KG1 (cell line): ENCODE results near the gene DEPDC5.

ENCODE experiments used
- DNase-seq: peaks from one replicate; lab custom pipeline; 2025; lab: John Stamatoyannopoulos, UW

Gene DEPDC5

GRCh38 chr22:31852691-31853421 lies 99.0 kb downstream of the DEPDC5 start:
- DNase-seq = no peak

GRCh38 chr22:31853736-31854495 lies 100.1 kb downstream of the DEPDC5 start:
- DNase-seq = no peak

- no peak for DNase-seq
These were observed 103.4 kb downstream of the DEPDC5 start for GRCh38 chr22:31857247-31857646.

GRCh38 chr22:31861226-31861840 lies 107.5 kb downstream of the DEPDC5 start:
- DNase-seq = no peak

- DNase-seq = no peak
These were observed 113.1 kb downstream of the DEPDC5 start for GRCh38 chr22:31866918-31867317.

GRCh38 chr22:31867386-31868153 lies 113.8 kb downstream of the DEPDC5 start:
- no peak for DNase-seq

- no peak for DNase-seq
These were observed 115.9 kb downstream of the DEPDC5 start for GRCh38 chr22:31869739-31870138.

GRCh38 chr22:31870890-31871289 lies 117.1 kb downstream of the DEPDC5 start:
- DNase-seq = peak; percentile 26

- no peak for DNase-seq
These were observed 117.7 kb downstream of the DEPDC5 start for GRCh38 chr22:31871480-31871879.

GRCh38 chr22:31872209-31872608 lies 118.4 kb downstream of the DEPDC5 start:
- DNase-seq = no peak

- no peak for DNase-seq
These were observed 121.0 kb downstream of the DEPDC5 start for GRCh38 chr22:31874821-31875220.

GRCh38 chr22:31876156-31876920 lies 122.5 kb downstream of the DEPDC5 start:
- peak; percentile 61 for DNase-seq

GRCh38 chr22:31879585-31879984 lies 125.8 kb downstream of the DEPDC5 start:
- no peak for DNase-seq

- no peak for DNase-seq
These were observed 127.4 kb downstream of the DEPDC5 start for GRCh38 chr22:31881200-31881599.

- DNase-seq = no peak
These were observed 128.0 kb downstream of the DEPDC5 start for GRCh38 chr22:31881865-31882264.

- no peak for DNase-seq
These were observed 129.2 kb downstream of the DEPDC5 start for GRCh38 chr22:31882971-31883370.

GRCh38 chr22:31883989-31884388 lies 130.2 kb downstream of the DEPDC5 start:
- DNase-seq = no peak

GRCh38 chr22:31891366-31892079 lies 137.7 kb downstream of the DEPDC5 start:
- DNase-seq = no peak

- DNase-seq = no peak
These were observed 138.2 kb downstream of the DEPDC5 start for GRCh38 chr22:31892080-31892433.

GRCh38 chr22:31893460-31893859 lies 139.6 kb downstream of the DEPDC5 start:
- DNase-seq = no peak
